ENCODE measurements around the gene AMD1.
A peak's percentile ranks its signal among the peaks of the same experiment; 100 is the strongest.
"Not testable (repeated sequence)": the region's sequence is repeated elsewhere in the genome, so short reads cannot be mapped to it uniquely, and the experiment has no call there.

Gene AMD1

GRCh38 chr6:110877569-110877968, 3.0 kb downstream of the AMD1 start:
- DNase-seq (ENCODE audit: low read depth, low spot score), result no peak

GRCh38 chr6:110878751-110879522, 4.4 kb downstream of the AMD1 start:
- peak; percentile 52 for DNase-seq (ENCODE audit: low read depth, low spot score)

DNA sequence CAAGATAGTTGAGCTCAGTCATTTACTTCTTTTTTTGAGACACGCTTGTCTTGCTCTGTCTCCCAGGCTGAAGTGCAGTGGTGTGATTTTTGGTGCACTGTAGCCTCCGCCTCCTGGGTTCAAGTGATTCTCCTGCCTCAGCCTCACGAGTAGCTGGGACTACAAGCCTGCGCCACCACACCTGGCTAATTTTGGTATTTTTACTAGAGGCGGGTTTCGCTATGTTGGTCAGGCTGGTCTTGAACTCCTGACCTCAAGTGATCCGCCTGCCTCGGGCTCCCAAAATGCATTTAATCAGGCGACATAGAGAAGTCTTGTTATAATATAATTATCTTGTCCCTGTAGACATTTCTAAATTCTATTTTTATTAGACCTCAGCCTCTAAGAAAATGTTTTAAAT, 6.1 kb downstream of the AMD1 start:
- DNase-seq (ENCODE audit: low read depth, low spot score), result no peak

DNA sequence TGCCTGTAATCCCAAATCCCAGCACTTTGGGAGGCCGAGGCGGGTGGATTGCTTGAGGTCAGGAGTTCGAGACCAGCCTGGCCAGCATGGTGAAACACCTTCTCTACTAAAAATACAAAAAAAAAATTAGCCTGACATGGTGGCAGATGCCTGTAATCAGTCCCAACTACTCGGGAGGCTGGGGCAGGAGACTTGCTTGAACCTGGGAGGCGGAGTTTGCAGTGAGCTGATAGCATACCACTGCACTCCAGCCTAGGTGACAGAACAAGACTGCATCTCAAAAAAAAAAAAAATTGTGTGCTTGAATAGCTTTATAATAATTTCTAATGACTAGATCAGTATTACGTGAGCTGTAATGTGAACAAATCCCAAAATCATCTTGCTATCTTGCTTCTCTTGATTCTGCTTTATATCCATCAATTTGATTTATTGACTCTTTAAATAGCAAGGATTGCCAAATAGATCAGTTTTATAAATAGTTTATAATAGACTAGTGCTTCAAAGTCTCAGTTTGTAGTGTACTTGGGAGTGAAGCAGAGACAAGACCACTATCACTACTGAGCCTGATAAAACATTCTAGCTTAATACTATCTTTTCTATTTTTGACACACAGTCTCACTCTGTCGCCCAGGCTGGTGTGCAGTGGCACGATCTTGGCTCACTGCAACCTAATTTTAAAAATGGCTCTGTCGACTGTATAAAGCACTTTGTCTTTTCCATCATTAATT, 7.1 kb downstream of the AMD1 start:
- no peak for DNase-seq (ENCODE audit: low read depth, low spot score)

DNA sequence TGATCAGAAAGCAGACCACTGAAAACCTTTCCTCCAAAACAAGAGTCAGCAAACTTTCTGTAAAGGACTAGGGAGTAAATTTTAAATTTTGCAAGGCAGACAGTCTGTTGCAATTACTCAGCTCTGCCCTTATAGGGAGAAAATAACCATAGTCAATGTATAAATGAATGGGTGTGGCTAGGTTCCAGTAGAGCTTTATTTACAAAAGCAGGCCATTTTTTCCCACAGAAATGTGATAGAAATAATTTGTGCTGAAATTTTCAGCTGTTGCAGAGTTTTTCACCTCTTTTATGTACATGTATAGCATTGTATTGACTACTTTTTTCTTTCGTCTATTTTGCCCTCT, 7.7 kb downstream of the AMD1 start:
- no peak for DNase-seq (ENCODE audit: low read depth, low spot score)

DNA sequence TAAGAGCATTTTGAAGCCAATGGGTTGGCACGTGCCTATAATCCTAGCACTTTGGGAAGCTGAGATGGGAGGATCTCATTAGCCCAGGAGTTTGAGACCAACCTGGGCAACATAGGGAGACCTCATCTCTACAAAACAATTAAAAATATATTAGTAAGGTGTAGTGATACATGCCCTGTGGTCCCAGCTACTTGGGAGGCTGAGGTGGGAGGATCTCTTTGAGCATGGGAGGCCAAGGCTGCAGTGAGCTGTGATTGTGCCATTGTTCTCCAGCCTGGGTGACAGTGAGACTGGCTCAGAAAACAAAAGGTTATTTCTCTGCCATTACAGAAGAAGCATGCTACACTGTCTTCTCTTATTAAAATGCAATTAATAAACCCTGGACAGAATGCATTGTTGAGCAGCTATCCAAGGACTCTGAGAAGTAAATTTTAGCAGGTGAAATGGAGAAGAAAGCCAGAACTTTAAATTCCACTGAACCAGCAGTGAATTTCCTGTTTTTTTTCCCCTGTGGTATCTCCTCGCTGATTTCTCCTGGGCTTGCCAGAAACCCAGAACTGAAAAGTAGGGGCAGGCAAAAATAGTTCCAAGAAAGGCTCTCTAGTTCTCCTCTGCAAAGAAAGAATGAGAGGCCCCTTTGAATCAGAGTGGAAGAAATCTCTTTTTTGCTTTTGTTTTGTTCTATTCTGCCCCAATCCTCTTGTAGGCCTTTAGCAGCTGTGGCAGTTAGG, 8.4 kb downstream of the AMD1 start:
- no peak for DNase-seq (ENCODE audit: low read depth, low spot score)

- DNase-seq (ENCODE audit: low read depth, low spot score), result no peak
Observed at GRCh38 chr6:110884321-110884720, 9.7 kb downstream of the AMD1 start.

DNA sequence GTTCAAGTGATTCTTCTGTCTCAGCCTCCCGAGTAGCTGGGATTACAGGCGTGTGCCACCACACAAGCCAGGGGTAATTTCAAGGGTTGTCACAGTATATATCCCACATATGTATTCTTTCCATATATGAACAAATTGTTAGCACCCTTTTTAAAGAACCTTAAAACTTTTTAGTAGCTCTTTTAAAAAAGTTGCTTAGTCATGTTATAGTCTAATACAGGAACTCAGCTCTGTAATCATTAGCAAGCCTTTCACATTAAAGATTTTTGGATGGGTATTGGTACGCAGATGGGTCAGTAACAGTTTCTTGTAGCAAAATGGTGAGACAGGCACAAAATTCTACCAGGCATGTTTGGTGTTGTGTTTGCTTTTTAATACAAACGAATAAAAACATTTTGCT, 10.9 kb downstream of the AMD1 start:
- no peak for DNase-seq (ENCODE audit: low read depth, low spot score)

GRCh38 chr6:110886555-110887167, 12.1 kb downstream of the AMD1 start:
- no peak for DNase-seq (ENCODE audit: low read depth, low spot score)

GRCh38 chr6:110890288-110890687, 15.7 kb downstream of the AMD1 start:
- DNase-seq (ENCODE audit: low read depth, low spot score), result no peak

DNA sequence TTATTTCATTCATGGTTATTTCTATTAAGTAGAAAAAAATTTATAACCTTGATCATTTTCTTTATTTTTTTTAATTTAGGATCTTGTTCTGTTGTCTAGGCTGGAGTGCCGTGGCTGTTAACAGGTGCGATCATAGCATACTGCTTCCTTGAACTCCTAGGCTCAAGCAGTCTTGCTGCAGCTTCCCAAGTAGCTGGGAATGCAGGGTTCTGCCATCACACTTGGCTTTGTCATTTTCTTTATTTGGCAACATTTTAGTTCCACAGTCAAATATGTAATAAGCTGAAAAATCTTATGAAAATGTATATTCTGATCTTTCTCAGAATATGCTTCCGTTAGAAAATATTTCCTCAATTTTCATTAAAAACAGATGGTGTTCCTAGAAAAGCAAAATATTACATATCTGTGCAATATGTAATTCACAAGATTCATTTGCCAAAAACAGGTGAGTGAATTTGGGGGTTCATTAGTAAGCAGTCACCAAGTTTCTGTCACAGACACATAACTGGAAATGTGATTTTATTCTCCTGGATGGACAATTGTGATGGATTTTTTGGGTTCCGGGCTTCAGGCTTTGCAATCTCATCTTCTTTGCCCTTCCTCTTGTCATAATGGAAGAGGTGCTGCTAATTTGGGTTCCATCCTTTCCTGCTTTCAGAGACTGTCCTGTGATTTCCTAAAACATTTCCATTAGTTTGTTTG, 21.5 kb downstream of the AMD1 start:
- DNase-seq (ENCODE audit: low read depth, low spot score), result no peak

DNA sequence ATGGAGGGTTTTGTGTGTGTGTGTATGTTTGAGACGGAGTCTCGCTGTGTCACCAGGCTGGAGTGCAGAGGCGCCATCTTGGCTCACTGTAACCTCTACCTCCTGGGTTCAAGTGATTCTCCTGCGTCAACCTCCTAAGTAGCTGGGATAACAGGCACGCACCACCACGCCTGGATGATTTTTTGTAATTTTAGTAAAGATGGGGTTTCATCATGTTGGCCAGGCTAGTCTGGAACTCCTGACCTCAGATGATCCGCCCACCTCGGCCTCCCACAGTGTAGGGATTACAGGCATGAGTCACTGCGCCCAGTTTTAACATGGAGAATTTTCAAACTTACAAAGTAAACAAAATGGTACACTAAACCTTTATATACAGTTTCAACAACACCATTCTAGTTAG, 22.8 kb downstream of the AMD1 start:
- DNase-seq (ENCODE audit: low read depth, low spot score), result no peak

GRCh38 chr6:110898111-110898510, 23.5 kb downstream of the AMD1 start:
- no peak for DNase-seq (ENCODE audit: low read depth, low spot score)

DNA sequence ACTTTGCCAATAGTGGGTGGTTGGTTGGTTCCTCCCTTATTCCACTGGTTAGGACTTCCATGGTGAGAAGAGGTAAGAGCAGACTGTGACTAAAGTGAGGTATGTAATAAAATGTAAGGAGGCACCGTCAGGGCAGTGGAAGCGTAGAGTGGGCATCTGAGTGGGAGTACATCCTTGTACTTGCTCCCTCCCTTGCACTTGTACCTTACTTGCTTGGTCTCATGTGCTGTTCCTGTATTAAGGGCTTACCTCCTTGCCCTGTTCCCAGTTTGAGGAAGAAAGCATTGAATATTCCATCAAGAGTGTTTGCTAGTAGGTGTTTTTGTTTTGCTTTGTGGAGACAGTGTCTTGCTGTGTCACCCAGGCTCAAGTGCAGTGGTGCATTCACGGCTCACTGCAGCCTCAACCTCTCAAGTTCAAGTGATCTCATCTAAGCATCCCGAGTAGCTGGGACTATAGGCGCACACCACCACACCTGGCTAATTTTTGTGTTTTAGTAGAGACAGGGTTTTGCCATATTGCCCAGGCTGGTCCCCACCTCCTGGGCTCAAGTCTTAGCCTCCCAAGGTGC, 25.5 kb downstream of the AMD1 start:
- no peak for DNase-seq (ENCODE audit: low read depth, low spot score)

GRCh38 chr6:110901601-110902000, 27.0 kb downstream of the AMD1 start:
- not testable (repeated sequence) for DNase-seq (ENCODE audit: low read depth, low spot score)

DNA sequence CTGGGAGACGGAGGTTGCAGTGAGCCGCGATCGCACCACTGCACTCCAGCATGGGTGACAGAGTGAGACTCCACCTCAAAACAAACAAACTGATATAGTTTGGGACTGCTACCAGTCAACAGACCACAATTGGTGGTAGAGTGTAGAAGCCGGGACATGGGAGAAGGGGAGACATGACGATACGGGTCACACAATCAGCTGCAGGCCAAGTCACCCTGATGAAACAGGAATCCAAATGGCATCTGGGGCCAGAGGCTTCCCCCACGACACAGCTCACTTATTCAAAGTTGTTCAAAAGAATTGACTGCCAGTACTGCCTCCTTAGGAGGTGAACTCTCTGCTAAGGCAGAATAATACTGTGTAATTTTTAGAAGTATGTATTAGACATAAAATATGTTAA, 27.5 kb downstream of the AMD1 start:
- no peak for DNase-seq (ENCODE audit: low read depth, low spot score)

DNA sequence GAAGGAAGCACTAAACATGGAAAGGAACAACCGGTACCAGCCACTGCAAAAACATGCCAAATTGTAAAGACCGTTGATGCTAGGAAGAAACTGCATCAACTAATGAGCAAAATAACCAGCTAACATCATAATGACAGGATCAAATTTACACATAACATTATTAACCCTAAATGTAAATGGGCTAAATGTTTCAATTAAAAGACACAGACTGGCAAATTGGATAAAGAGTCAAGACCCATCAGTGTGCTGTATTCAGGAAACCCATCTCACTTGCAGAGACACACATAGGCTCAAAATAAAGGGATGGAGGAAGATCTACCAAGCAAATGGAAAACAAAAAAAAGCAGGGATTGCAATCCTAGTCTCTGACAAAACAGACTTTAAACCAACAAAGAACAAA, 31.7 kb downstream of the AMD1 start:
- not testable (repeated sequence) for DNase-seq (ENCODE audit: low read depth, low spot score)

- no peak for DNase-seq (ENCODE audit: low read depth, low spot score)
Observed at GRCh38 chr6:110930781-110931180, 56.2 kb downstream of the AMD1 start.

DNA sequence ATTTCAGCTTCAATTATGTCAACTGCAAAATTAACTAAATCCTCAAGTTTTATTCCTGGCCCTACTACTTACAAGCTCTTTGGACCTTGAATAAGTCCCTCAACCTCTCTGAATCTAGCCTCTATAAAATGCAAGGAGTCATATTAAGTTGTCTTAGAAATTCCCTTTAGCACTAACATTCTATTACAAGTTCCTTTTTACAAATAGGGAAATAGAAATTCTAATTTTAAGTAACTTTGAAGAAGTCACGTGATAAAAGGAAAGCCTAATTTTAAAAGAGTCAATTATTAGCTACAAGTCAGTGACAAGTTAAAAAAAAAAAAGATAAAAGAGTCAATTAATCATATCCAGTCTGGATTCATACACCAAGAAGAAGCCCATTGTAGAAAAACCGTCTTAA, 59.3 kb downstream of the AMD1 start:
- DNase-seq (ENCODE audit: low read depth, low spot score), result no peak

- no peak for DNase-seq (ENCODE audit: low read depth, low spot score)
Observed at GRCh38 chr6:110934381-110934898, 59.9 kb downstream of the AMD1 start.

DNA sequence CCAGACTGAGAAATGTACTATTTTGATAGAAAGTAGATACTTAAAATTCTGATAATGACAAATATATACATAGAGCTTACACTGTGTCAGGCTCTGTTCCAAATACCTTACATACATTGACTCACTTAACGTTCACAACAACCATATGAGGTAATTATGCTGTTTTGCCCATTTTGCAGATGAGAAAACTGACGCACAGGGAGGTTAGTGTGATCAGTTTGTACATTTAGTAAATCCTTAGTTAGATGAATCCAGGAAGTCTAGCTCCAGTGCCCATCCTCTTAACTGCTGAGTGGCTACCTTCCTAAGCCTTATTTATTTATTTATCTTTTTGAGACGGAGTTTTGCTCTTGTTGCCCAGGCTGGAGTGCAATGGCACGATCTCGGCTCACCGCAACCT, 60.6 kb downstream of the AMD1 start:
- no peak for DNase-seq (ENCODE audit: low read depth, low spot score)
